ENCODE measurements around the gene CCR7.
A peak's percentile ranks its signal among the peaks of the same experiment; 100 is the strongest.

DNA sequence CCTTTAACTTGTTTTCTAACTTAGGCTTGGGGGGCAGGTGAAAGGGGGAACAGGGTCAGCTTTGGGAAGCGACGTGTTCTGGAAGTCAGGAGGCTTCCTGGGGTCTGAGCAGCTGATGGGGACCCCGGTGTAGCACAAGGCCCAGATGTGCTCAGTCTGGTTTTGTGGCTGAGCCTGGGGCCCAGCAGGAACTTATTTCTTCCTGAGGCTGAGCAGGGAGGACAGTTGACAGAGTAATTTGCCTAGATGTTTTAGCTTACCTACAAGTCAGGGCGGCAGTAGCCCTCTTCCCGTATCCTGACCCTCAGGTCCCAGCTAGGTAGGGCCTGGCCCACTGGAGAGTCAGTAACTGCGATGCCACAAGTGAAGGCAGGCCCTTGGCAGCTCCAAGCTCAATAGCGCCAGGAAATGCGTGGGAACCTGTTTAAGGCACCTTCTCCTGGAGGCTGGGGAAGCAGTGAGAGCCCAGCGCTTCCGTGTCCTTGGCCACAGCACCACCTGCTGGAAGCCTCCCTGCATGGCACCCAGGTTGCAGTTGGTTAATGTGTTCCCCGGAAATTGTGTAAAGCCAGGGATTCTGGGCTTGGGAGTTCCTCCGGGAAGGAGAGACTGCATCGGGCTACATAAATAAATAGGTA, 5.2 kb downstream of the CCR7 start:
- TF ChIP-seq, protein P1, sequence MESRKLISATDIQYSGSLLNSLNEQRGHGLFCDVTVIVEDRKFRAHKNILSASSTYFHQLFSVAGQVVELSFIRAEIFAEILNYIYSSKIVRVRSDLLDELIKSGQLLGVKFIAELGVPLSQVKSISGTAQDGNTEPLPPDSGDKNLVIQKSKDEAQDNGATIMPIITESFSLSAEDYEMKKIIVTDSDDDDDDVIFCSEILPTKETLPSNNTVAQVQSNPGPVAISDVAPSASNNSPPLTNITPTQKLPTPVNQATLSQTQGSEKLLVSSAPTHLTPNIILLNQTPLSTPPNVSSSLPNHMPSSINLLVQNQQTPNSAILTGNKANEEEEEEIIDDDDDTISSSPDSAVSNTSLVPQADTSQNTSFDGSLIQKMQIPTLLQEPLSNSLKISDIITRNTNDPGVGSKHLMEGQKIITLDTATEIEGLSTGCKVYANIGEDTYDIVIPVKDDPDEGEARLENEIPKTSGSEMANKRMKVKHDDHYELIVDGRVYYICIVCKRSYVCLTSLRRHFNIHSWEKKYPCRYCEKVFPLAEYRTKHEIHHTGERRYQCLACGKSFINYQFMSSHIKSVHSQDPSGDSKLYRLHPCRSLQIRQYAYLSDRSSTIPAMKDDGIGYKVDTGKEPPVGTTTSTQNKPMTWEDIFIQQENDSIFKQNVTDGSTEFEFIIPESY (IDR thresholded peaks at IDR 0.05; ENCODE audit: borderline replicate concordance, low read depth) = no peak
- TF ChIP-seq CHD2 (IDR thresholded peaks at IDR 0.05; ENCODE audit: low read length, partially characterized antibody) (peak; percentile 59), RFX5 (IDR thresholded peaks at IDR 0.05; ENCODE audit: low read length) (no peak), TAF1 (IDR thresholded peaks at IDR 0.05; ENCODE audit: borderline replicate concordance, low read depth, low read length) (peak; percentile 28; the same call in 1 of the 2 replicates), JUND (IDR thresholded peaks at IDR 0.05) (no peak), EP300 (IDR thresholded peaks at IDR 0.05; ENCODE audit: borderline replicate concordance in 1 of 2, low read depth in 1 of 2, low read length in 1 of 2) (0 out of 4 replicates have a peak, but pooled peaks of 1 of the 2 experiments have one; percentile 34), POLR2AphosphoS5 (IDR thresholded peaks at IDR 0.05; ENCODE audit: low read depth, low read length) (no peak), MXI1 (IDR thresholded peaks at IDR 0.05; ENCODE audit: low read depth, low read length) (no peak)
- TF ChIP-seq, protein P2, sequence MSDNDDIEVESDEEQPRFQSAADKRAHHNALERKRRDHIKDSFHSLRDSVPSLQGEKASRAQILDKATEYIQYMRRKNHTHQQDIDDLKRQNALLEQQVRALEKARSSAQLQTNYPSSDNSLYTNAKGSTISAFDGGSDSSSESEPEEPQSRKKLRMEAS (IDR thresholded peaks at IDR 0.05; ENCODE audit: low read depth) = no peak; the same call in 1 of the 2 replicates
- TF ChIP-seq, protein P3, sequence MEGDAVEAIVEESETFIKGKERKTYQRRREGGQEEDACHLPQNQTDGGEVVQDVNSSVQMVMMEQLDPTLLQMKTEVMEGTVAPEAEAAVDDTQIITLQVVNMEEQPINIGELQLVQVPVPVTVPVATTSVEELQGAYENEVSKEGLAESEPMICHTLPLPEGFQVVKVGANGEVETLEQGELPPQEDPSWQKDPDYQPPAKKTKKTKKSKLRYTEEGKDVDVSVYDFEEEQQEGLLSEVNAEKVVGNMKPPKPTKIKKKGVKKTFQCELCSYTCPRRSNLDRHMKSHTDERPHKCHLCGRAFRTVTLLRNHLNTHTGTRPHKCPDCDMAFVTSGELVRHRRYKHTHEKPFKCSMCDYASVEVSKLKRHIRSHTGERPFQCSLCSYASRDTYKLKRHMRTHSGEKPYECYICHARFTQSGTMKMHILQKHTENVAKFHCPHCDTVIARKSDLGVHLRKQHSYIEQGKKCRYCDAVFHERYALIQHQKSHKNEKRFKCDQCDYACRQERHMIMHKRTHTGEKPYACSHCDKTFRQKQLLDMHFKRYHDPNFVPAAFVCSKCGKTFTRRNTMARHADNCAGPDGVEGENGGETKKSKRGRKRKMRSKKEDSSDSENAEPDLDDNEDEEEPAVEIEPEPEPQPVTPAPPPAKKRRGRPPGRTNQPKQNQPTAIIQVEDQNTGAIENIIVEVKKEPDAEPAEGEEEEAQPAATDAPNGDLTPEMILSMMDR (IDR thresholded peaks at IDR 0.05) = peak; percentile 96

Data from SK-N-SH (cell line).